Hepatic stellate cell (primary cell): ENCODE results near the gene UTP3.
"Not testable (repeated sequence)": the region's sequence is repeated elsewhere in the genome, so short reads cannot be mapped to it uniquely, and the experiment has no call there.

Experiments used
- DNase-seq: peaks from one replicate; pipeline ENCODE4 v3.0.0; 2011; ENCODE audit warnings: low spot score

The UTP3 gene, protein sequence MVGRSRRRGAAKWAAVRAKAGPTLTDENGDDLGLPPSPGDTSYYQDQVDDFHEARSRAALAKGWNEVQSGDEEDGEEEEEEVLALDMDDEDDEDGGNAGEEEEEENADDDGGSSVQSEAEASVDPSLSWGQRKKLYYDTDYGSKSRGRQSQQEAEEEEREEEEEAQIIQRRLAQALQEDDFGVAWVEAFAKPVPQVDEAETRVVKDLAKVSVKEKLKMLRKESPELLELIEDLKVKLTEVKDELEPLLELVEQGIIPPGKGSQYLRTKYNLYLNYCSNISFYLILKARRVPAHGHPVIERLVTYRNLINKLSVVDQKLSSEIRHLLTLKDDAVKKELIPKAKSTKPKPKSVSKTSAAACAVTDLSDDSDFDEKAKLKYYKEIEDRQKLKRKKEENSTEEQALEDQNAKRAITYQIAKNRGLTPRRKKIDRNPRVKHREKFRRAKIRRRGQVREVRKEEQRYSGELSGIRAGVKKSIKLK

DNA sequence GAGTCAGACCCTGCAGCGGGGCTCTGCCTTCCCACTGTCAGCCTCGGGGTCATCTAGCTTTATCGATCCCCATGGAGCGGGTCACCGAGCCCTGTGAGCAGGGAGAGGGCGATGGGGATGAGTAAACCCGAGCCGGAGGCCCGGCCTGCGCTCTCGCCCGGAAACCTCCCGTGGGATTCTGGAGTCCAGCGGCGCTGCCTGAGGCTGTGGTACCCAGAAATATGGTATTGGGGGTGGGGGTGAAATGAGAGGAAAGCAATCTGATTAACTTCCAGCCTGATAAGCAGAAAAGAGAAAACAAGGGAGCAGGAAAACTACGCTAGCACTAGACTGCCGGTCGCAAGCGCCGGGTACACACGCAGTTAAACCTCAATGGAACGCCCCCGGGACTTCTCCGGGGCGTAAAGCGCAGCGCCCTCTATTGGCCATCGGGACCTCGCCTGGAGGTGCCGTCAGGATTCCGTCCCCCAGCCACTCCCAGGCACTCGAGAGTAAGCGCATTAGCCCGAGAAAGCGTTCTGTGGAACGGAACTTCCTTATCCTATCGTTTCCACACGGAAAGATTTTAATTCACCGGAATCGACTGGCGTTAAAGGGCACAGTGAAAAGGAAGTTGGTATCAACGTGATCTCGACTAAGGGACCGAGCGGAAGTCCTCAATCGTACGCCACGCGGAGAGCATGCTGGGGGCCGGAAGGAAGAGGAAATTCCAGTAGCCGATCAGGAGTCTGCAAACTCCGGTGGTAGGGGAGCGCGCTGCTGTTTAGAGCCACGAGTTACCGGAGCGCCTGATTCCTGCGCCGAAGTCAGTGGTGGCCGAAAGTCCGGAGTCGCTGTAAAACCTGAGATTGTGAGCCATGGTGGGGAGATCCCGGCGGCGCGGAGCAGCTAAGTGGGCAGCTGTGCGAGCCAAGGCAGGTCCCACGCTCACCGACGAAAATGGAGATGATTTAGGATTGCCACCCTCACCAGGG, at the start of gene UTP3:
UTP3 (plus strand) TSS at position 712 of the 974 bp plus-strand sequence; CDS start at position 858, 146 bp downstream.
- DNase-seq = peak; percentile 89

DNA sequence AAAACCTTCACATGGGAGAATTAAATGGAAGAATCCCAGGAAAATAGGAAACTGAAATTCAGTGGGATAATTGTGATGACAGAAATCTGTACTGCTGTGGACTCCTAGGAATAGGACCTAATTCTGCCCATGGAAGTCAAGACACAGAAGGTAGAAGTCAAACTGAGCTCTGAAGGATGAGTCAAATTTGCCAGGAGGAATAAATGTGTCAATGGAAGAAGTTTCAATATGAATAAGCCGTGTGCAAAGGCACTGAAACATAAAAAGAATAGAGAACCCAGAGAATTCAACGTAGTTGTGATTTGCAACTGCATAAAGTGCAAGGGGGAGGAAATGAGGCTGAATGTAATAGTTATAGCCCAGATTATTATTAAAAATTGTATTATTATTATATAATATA, 48.1 kb upstream of the UTP3 start:
- no peak for DNase-seq

DNA sequence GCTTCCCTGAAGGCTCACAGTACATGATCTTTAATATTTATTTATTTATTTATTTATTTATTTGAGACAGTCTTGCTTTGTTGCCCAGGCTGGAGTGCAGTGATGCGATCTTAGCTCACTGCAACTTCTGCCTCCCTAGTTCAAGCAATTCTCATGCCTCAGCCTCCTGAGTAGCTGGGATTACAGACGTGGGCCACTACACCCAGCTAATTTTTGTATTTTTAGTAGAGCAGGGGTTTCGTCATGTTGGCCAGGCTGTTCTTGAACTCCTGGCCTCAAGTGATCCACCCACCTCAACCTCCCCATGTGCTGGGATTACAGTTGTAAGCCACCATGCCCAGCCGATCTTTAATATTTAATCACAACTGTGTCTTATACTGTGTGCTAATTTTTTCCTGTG, 37.6 kb upstream of the UTP3 start:
- DNase-seq = not testable (repeated sequence)

DNA sequence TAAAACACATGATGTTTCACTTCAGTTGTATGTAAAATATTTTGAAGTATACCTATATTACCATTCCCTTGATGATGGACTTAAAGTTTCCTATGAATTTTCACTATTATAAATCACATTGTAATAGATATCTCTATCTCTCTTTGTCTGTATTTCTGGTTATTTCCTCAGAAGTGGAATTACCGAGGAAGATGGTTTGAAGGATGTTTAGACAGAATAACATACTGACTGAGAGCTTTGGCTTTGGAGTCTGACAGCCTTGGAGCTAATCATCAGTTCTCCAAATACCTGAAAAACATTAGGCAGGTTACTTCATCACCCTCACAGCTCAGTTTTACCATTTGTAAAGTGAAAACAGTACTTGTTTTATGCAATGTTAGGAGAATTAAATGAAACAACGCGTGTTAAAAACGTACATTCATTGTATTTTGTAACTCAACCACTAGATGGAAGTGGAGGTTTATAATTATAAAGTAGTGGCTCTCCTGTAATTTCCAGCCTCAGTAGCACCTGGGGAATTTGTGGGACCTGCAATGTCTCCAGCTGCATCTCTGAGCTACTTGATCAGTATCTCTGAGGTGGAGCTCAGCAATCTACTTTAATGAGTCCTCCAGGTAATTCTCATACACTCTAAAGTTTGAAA, 36.3 kb upstream of the UTP3 start:
- peak; percentile 16 for DNase-seq

DNA sequence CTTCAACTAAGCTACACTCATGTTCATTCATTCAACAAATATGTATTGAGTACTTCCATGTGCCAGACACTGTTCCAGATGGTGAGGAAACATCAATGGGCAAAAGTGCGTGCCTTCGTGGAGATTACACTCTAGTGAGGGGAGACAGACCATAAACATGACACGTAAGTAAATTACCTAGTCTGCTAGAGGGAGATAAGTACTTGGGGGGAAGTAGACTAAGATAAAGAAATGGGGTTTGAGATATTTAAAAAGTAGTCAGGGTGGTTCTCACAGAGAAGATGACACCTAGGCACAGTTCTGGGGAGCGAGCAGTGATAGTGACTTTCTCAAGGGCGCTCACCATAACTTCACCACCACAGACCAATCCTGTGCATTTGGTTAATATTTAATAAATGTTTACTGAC, 33.7 kb upstream of the UTP3 start:
- DNase-seq = no peak

DNA sequence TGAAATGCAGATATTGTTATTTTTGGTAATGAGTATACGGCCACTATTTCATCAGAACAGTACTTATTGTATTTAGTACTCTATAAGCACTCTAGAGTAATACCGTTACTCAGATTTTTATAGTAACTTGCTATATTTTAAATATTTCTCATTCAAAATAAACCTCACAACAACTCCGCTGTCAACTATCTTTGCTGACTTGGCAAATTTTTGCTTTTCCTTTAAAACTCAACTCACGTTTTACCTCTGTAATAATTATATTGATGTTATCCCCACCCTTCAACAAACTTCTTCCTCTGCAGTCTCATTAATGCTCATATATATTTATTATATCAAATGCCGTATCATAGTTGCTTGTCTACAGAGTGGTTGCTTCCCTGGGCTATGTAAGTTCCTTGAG, 31.0 kb upstream of the UTP3 start:
- no peak for DNase-seq

DNA sequence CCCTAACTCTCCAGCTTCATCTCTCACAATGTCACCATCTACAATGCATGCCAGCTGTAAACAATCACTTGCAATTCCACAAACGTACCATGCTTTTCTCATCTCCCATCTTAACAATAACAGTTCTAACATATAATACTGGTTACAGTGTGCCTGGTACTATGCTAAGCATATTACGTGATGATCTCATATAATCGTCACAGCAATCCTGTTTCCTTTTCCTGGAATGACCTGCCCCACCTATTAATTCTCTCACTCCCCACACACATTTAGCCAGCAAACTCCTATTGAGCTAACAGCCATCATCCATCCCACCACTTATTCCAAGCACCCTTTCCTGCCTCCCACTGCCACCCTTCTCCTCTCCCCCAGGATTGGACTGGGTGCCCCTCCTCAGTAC, 29.9 kb upstream of the UTP3 start:
- DNase-seq = no peak

DNA sequence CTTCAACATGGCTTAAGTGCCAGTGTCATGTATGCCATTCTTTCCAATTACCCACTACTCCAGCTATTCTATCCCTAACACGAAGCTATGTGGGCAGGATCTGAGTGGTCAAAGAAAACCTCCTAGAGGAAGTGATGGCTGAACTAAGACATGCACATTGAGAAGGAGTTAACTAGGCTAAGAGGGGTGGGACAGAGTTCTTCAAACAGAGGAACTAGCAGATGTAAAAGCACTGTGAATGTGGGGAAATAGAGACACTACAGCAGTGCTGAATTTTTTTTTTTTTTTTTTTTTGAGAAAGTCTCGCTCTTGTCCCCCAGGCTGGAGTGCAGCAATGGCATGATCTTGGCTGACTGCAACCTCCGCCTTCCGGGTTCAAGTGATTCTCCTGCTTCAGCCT, 28.2 kb upstream of the UTP3 start:
- no peak for DNase-seq

DNA sequence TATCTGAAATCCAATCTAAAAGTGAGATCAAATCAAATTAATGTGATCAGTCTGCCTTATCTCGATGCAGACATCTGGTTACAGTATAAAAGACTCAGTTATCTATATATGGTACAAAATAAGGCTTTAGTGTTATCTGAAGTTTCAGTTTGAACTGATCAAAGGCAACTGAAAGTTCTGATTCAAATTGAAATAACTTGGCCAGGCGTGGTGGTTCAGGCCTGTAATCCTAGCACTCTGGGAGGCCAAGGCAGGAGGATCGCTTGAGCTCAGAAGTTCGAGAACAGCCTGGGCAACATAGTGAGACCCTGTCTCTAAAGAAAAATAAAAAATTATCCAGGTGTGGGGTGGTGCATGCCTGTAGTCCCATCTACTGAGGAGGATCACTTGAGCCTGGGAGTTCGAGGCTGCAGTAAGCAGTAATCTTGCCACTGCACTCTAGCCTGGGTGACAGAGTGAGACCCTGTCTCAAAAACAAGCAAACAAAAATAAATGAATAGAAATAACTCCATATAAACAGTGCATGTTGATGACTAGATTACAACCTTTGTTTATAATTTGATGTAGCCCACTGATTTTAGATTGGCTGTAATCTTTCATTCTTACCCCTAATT, 26.9 kb upstream of the UTP3 start:
- not testable (repeated sequence) for DNase-seq

DNA sequence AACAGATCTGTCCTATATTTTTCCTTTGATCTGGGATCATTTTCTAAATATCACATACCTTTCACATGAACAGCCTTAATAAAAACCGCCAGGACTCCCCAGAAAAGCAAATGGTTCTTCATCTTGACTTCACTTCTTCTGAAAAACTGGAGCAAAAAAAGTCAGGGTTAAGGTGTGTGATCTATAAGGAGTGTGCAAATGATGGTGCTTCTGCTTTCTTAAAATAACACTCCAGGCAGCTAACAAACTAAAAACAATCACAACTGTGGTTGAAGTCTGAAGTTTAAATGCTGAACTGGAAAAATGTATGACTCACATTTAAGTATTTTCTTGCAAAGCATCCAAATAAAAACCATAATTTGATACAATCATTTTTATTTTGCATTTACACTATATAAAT, 22.0 kb upstream of the UTP3 start, which contains the start of gene JCHAIN:
JCHAIN (minus strand) TSS at position 140 of the 400 bp plus-strand sequence; CDS start at position 122, 18 bp downstream.
- DNase-seq = no peak

DNA sequence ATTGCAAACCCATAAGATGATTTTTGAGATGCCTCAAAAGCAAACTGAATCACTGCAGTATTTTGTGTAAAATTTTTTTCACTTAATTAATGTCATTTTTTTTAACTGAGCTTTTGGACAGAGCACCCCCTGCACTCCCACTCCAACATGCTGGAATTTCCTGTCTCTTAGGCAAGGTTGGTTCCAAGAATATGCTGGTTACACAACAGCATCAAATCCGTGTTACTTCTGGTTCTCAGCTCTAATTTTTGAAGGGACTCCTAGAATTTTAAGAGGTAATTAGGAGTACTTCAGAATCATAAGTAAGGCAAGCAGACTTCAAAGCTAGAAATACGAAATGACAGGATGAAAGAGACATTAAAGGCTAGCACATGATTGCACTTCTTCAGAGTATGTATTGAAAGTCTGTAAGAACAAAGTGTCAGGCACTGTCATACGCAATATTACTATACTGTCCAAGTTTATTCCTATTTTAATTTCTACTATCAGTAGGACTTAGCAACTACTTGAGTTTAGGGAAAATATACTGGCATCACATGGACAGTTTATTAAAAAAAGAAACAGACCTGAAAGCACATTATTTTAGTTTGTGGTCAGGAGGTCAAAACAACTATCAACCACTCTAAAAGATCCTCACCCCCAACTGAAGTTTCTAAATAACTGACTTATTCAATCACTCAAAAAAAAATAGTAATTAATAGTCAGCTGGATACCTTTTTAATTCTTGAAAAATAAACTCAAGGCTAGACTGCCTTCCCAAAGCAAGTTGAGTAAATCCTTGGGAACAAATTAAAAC, 20.4 kb upstream of the UTP3 start:
- no peak for DNase-seq

DNA sequence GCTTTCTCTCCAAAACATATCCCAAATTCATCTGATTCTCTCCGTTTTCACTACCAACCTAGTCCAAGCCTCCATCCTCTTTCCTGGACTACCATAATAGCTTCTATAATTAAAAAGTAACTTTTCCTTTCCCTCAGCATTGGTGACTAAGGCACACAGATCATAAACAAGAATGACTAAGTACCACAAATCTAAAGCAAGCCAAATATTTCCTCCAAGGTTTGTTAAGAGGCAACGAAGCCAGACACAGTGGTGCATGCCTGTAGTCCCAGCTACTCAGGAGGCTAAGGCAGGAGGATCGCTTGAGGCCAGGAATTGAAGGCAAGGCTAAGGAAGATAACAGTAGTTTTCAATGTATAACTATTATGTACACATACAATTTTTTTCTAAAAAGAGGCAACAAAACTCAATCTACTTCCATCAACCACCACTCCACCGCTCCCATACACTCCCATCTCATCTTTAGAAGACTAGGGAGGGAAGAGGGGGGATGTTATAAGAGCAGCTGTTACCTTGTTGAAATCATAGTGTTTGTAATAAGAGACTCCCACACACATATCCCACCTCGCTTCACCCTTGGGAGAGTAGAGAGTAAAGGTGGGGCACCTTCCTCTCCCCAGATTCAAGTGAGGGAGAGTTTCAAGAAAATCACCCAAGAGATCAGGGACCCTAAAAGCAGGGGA, 17.9 kb upstream of the UTP3 start:
- no peak for DNase-seq

DNA sequence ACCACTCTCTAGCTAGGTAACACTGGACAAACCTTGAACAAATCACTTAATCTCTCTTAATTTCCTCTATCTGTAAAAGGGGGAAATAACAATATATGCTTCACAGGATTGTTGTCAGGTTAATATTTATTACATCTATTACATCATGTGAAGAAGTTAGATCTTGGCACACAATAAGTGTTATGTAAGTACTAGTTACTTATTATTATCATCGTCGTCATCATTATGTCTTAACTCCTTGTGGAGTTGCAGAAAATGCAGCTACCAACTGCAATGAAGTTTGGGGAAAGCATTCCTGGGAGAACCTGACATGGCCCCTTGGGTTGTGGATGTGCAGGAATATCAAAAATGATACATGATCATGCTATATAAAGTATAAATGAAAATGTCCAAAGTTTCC, 17.2 kb upstream of the UTP3 start:
- DNase-seq = no peak

DNA sequence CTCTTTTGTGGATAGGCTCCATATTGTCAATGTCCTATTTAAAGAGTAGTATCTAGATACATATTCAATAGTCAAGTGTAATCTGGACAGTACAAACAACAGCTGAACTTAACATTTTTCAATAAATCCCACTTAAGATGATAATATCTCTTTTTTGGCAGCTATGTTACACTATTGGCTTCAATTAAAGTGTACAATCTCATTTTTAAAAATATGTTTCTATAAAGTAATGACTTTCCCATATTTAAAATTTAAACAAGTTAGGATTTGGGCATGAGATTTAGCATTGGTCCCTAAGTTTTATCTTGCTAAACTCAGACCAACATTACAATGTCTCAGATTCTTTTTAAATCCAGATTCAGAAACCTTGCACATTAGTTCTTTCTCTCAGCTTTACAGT, 14.1 kb upstream of the UTP3 start:
- no peak for DNase-seq

DNA sequence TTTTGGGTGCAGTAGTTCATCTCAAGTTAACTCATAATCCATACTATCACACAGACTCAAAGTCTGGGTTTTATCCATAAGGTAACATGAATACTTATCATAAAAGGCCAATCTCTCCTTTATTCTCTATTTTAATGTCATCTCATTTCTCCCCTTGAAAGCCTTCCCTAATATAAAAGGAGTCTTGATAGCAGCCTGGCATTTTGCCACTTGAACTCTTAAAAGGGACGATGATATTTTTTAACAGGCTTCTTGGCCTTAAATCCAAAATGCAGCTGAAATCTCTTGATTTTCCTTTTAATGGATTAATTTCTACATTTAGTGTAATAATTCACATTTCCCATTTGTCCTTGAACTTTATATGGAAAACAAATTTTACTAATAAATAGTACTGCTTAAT, 13.6 kb upstream of the UTP3 start:
- DNase-seq = no peak

DNA sequence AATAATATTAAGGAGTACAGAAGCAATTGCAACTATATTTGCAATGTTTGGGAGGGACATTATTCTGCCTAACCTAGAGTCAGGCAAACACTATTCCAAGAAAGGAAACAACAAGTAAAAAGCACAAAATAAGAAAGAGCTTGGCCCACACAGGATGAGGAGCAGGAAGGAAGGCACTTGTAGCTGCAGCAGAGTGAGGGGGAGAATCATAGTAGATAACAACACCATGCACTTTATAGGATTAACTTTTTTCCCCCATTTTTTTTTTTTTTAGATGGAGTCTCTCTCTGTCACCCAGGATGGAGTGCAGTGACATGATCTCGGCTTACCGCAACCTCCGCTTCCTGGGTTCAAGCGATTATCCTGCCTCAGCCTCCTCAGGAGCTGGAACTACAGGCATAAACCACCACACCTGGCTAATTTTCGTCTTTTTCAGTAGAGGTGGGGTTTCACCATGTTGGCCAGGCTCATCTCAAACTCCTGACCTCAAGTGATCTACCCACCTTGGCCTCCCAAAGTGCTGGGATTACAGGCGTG, 11.7 kb upstream of the UTP3 start:
- DNase-seq = no peak

DNA sequence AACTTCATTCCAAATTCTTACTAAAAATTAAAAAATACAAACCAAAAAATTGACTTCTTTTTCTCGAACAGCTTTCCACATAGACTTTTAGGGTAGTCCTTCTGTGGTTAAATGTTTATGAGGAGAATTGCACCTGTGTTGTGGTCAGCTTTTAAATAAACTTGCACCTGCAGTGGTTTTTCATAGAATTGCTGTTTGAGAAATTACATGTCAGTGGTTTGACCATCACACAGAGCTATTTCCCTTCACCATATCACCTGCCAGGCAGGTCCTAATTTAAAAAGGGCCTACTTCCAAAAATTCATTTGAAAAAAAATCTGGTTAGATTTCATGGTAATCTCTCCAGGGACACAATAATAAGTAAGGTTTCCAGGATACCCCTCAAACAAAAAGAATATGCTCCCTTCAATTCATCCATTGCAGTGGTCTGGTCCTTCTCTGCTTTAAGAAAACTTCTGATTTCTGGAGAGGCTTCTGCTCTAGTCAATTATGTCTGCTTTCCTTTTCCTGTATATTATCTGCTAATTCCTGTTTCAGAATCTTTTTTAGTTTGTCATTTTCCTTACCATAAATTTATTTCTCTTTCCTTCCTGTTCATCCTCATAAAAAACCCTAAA, 9.8 kb upstream of the UTP3 start:
- DNase-seq = no peak

DNA sequence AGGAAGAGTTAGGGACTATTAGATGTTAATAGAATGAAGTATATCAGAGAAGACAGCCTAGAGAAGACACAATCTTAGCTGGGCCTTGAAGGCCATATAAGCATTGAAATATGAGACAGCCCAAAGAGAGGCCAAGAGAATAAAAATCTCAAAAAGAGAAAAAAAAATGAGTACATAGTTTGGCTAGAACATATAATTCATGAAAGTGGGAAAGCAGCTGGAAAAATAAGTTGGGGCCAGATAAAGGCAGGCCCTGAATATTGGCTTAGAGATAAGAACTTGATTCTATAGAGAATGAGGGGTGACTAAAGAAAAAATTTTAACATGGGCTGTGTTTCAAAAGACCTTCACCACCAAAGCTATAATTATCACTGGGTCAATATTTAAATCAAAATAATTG, 7.4 kb upstream of the UTP3 start:
- no peak for DNase-seq

DNA sequence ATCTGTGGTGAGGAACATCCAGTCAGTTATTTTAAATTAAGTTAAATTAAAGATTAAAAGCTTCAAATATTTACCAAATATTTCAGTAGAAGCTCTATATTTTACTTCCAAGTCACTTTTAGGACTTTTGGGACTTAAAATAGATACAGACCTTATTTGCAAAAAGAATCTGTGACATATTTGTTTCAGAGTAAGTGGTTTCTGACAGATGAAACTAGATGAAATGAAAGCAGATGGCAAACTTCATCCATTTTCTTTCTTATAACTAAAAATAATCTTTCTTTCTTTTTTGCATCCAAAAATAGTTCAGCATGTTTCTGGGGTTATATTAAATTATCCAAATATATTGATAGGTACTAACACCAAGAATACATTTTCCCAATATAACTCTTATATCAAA, 6.6 kb upstream of the UTP3 start:
- no peak for DNase-seq

DNA sequence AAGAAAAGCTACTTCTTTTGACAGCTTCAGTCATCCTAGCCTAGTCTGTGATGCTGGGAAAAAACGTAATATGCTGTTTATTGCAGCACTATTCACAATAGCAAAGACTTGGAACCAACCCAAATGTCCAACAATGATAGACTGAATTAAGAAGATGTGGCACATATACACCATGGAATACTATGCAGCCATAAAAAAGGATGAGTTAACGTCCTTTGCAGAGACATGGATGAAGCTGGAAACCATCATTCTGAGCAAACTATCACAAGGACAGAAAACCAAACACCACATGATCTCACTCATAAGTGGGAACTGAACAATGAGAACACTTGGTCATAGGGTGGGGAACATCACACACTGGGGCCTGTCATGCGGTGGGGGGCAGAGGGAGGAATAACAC, 6.2 kb upstream of the UTP3 start:
- DNase-seq = not testable (repeated sequence)
